HFF-Myc (cell line): ENCODE data around the gene DEK.

Source experiments
- DNase-seq: peaks from one replicate; pipeline ENCODE4 v3.0.0-alpha.2; 2011; ENCODE audit warnings: low read depth; ENCODE audit errors: extremely low read depth
- H3K4me3 ChIP-seq: replicated peaks from 2 replicates; pipeline ENCODE4 v1.5.1; 2011; ENCODE audit warnings: low read depth, mild to moderate bottlenecking, control low read depth, low read length
- CTCF ChIP-seq: IDR thresholded peaks from 2 replicates; pipeline ENCODE4 v1.5.1; 2012; ENCODE audit warnings: mild to moderate bottlenecking, low read depth, low read length, control low read depth; ENCODE audit errors: missing control alignments

DEK gene

GRCh38 chr6:18204691-18205090 lies 59.6 kb downstream of the DEK start:
- TF ChIP-seq CTCF, result no peak

GRCh38 chr6:18203786-18204185 lies 60.5 kb downstream of the DEK start:
- no peak overlapping the region for H3K4me3 ChIP-seq
- no peak for DNase-seq
- TF ChIP-seq CTCF, result no peak

More at GRCh38 chr6:18204691-18205090, 59.6 kb downstream of the DEK start:
- no peak overlapping the region for H3K4me3 ChIP-seq
- no peak for DNase-seq

GRCh38 chr6:18192026-18192425 lies 72.3 kb downstream of the DEK start:
- no peak for DNase-seq
- no peak overlapping the region for H3K4me3 ChIP-seq
- TF ChIP-seq CTCF, result no peak

GRCh38 chr6:18189196-18189595 lies 75.1 kb downstream of the DEK start:
- no peak overlapping the region for H3K4me3 ChIP-seq
- TF ChIP-seq CTCF, result no peak
- no peak for DNase-seq

GRCh38 chr6:18187701-18188100 lies 76.6 kb downstream of the DEK start:
- no peak for DNase-seq
- TF ChIP-seq CTCF, result no peak
- no peak overlapping the region for H3K4me3 ChIP-seq

GRCh38 chr6:18186540-18187250 lies 77.6 kb downstream of the DEK start:
- no peak overlapping the region for H3K4me3 ChIP-seq
- DNase-seq, result no peak
- TF ChIP-seq CTCF, result no peak

GRCh38 chr6:18186033-18186432 lies 78.3 kb downstream of the DEK start:
- H3K4me3 ChIP-seq, result no peak overlapping the region
- no peak for TF ChIP-seq CTCF
- DNase-seq, result no peak
